Measurements from ENCODE around the gene RERE.

The RERE gene

DNA sequence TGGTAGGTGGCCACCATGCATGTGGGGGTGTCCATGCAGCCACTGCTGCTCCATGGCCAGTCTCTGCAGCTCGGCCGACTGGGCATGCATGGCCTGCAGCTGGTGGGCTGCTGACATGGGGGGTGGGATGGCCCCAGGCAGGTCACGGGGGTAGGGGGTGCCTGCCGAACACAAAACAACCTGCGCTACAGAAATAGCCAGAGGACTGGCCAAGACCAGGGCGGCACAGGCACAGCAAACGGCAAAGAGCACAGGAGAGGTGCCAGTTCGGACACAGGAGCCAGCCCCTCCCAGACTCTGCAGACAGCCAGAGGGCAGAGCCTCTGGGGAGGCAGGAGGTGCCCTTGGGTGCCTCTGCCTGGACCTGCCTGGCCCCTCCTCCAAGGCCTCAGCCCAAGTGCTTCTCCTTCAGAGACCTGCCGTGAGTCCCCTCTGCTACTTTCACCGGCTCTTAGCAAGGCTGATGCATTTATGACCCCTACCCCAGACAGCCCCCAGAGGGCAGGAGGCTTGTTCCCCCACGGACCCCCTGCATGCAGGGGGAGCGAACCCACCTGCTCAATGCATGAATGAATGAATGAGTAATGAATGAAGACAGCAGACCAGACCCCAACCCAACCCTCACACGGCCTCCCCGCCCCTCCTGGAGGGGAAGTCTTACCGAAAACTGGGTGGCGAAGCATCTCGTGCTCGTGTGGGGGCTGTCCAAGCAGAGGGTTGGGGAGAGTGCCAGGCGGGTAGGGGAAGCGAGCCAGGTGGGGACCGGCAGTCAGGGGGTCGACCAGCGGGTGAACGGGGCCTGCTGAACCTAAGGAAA lies 461.8 kb downstream of the RERE start:
- no peak for DNase-seq

DNA sequence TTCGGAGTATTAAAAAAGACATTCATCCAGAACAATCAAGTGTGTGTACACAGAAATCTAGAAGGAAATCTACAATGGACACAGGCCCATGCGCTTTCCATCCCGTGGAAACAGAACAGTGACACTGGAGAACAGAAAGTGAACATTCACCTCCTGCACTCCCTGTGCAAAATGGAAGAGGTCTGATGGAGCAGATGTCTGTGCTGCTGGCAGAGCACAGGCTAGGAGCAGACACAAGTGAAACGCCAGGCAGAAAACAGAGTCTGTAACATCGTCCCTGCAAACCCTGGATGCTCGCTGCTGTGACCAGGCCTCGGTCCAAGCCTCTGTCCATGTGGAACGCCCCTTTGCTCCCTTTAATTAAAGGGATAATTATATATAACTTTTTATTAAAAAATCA lies 463.4 kb downstream of the RERE start:
- no peak for DNase-seq

DNA sequence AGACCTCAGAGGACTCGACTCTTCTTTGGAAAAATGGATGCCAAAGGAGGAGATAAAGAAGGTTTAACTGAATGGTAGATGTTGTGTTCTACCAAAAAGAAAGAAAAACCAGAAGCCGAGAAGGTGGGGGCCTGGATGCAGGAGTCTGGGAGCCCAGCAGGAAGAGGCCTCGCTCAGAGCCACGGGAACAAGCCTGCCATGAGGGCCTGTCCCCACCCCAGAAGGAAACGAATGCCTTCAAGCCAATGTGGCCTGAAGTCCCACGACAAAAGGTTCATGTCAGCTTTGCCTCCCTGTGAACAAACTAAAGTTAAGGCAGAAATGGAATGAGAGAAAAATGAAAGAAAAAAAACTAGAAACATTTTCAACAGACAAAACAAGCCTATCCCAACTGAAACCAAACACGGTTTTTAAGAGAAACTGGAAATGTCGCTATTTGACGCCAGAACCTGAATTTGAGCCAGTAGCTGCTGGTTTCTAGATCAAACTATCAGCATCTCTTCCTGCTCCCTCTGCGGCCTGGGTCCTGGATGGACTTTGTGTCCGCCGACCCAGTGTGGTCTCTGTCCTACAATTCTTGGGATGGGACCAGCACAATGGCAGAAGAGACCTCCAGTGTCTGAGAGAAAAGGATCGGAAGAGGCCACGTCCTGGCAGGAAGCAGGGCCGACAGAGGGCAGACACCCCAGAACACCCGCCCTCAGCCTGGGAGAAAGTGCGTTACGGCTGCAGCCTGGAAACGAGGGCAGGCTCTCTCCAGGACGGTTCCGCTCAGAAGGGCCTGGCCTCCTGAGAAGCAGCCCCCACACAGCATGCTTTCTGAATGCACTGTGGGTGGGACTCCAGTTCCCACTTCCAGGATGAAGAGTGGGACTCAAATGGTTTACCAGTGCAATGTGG lies 464.3 kb downstream of the RERE start:
- DNase-seq, result no peak

DNA sequence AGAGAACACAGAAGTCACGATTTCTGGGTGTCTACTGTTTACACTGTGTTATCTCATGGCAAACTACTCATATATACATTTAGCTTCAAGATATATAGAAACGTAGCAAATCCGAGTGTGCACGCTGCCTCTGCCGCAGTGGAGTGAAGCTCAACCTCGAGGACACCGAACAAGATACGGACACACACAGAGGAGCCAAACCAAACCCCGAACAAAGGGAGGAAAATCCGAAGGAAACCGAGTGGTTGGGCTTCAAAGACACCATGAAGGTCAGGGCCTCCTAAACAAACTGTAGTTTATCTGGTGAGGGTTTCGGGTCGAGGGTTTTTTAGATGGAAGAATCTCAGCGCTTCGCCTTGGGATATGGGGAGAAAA lies 465.0 kb downstream of the RERE start:
- no peak for DNase-seq

DNA sequence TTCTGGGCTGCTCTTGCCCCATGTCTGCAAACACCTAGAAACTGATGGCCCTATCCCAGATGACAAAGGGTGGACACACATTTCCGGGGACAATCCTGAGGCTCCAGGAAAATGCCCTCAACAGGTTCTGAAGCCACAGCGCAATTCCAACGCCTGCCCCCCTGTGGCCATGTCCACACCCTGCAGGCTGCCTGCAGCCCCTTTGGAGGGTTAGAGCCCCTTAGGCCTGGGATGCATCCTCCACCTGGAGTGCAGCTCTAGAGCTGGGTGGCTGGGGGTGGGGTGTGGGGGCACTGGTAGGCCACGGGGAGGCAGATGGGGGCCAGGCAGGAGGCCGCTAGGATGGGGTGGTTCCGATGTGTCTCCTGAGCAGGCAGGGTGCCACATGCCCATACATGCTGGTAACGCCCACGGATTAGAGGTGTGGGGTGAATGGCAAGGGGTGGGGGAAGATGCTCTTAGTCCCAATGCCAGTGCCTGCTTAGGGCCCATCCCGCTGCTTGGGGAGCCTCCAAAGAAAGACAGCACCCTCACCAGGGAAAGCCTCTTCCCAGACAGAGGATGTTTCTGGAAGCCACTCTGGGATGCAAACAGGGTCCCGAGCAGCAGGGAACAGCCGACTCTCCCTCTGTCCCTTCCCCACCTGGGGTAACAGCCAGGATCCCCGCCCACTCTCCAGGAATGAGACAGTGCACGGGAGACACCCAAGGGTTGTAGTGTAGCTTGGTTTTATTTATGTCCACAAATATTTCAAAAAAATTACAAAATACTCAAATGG lies 465.6 kb downstream of the RERE start:
- DNase-seq, result no peak

DNA sequence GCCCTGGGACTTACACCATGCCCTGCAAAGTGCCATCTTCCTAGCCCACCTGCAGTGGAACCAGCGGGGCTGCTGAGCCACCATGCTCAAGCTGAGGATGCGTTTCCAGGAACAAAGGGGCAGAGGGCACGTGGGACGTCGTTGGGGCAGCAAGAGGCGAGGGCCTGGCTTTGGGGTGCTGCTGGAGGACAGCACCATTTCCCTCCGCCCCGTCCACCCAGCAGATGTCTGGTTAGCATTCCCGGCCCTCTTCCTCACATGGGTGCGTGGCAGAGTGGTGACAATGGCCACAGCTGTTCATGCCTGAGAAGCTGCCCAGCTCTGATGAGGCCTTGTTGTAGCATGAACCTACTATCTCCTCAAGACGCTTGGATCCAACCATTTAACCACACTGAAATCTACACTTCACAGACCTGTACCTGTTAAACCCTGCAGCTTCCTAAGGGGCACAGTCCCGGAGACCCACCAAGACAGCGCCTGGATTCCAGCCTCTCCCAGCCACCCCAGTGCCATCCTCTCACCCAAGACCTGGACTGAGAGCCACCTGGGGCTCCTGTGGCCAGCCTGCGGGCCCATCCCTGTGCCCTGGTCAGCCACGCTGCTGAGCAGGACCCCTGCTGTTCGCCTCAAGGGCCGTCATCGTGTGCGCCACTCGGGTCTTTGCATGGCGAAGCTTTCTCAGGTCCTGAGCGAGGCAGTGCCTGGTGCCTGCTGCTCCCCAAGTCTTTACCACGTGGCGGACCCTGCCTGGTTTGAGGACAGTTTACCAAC lies 466.3 kb downstream of the RERE start:
- DNase-seq, result no peak

DNA sequence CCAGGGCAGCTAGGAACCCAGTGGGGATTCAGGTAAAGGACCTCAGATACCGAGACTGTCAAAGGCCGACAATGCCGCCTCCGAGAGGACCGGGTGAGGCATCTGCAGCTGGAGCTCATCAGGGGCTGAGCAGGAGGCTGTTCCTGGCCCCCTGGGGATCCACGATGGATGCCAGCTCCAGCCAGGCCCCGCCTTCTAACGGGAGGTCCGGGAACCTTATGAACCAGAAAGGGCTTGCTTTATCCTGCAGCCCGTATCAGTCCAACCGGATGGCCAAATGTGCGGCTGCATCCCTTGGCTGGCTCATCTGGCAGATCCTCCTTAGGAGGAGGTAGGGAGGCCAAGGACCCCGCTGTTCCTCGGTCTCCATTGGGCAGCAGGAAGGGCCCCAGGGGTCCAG lies 467.5 kb downstream of the RERE start:
- DNase-seq, result no peak

DNA sequence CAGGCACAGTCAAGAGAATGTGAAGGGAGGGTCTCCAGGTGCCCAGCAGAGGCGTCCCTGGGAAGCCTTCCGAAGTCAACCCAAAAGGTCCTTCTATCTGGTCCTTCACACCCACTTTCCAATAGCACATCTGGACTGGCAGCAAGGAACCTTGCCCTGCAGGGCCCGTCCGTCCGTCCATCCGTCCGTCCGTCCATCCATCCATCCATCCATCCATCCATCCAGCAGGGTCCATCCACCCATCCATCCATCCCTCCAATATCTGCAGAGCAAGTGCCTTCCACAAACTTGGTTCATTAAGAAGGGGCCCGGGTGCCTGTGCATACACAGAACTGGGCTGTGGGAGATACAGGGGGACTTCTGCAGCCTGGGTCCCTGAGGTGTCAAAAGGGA lies 468.0 kb downstream of the RERE start:
- no peak for DNase-seq

DNA sequence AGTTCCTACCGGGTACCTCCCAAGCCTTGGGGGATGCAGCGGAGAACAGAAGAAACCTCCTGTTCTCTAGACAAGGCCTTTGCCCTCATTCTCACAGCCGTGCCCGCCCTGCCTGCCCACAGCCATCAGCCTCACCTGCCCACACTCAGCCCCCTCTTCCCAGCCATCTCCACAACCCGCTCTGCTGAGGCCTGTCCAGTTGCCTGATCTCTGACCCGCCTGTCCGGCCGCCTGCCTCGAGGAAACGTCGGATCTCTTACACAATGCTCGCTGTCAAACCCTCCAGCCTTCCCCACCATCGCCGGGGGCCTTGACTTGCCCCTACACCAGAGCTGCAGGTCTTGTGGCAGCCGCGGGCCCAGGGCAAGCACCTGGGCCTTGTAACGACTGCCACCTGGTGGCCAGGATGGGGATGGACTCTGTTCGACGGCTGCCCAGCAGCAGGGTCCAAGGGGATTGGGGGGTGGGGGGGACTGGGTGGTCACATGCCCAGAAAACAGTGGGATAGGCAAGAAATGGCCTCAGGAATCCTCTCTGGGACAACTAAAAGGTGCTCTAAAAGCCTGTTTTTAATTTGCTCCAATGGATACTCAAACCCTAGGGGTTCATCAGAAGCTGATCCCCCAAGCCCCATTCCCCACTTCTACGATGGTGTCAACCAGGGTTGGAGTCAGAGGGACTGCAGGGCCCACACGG lies 468.5 kb downstream of the RERE start:
- DNase-seq, result peak; percentile 38

DNA sequence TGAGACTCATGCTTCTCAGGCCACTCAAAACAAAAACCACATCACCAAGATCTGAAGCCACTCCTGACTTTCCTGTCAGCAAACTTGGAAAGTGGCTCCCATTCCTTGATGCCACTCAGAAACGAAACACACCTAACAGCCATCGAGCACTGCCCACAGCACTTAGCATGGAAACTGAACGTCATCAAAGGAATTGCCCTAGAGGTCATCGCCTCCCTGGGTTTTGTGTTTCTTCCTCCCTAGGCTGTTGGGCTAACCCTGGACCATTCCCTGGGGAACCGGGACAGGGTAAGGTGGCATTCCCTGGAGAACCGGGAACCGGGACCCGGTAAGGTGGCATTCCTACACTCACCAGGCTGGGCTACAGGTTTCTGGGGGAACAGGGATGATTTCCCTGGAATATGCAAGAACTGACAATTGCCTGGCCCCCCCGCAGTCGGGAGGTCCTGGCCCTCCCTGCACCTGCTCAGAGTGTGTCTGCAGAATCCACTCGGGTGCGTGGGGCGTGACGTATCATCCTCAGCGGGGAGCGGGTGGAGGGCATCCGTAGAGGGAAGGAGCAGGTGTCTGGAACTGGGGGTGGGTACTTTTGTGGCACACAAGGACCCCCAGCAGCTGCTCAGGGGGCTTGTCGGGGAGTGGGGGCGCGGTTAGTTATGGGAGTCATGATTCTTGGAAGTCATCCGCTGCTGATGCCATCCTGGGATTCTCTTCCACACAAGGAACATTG lies 469.2 kb downstream of the RERE start:
- no peak for DNase-seq

DNA sequence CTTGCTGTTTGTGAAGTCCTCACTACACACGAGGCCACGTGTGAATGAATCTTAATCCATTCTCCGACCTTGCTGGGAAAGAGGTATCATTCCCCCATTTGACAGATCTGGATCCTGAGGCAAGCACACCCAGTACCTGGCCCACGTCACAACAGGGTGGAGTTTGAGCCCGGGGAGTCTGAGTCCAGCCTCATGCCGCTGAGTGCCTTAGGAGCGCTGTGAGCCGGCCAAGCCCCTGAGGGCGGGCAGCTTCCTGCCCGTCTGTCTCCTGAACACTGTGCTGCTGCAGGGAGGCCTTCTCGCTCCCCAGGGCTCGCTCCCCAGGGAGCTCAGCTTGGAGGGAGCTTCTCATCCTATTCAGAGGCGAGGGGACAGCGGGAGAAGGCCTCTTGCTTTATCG lies 469.8 kb downstream of the RERE start:
- DNase-seq, result peak; percentile 6

DNA sequence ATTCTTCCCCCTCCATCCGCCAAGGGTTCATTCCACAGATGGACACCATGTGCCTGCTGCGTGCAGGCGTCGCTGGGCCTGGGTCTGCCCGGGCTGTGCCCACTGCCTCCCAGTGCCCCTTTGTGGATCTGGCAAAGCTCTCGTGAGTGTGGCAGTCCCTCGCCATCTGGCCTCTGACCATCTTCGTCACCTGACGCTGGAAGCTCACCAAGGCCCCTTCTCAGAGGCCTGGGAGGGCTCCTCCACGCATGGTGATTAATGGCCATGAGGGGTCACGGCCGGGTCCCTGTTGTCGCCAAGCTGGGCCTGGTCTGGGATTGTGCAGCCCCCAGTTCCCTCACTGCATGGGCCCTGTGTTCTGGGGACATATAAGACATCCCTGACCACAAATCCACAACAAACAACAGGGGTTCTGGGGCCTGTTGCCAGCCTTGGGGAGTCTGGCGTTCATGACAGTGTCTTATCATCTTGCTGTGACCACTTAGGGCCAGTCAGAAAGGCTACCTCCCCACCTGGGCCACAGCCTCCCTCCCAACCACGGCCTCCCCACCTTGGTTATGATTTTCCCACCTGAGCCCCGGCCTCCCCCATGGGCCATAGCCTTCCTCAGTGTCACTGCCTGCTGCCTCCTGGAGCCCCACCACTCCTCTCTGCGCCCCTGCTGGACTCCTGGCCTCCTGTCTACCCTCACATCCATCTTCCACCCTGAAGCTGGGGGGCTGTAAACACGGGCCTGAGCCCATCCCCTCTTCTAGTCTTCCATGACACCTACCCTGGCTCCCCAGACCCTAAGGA lies 471.6 kb downstream of the RERE start:
- no peak for DNase-seq

DNA sequence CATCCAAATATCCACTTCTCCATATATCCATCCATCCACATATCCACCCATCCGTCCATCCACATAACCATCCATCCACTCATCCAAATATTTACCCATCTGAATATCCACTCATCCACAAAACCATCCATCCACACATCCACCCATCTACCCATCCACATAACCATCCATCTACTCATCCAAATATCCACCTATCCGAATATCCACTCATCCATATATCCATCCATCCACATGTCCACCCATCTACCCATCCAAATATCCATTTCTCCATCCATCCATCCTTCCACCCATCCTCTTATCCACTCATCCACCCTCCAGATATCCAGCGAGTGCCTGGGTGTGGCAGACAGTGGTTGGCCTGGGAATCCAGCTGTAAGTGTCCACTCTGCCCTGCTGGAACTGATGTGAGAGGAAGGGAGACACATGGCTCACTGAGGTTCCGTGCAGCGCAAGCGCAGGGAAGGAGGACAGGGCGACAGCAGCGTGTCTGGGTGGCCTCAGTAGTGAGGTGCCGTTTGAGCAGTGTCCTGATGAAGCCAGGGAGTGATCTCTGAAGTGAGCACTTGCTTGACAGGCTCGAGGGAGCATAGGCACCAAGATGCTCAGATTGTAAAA lies 472.4 kb downstream of the RERE start:
- DNase-seq, result no peak

DNA sequence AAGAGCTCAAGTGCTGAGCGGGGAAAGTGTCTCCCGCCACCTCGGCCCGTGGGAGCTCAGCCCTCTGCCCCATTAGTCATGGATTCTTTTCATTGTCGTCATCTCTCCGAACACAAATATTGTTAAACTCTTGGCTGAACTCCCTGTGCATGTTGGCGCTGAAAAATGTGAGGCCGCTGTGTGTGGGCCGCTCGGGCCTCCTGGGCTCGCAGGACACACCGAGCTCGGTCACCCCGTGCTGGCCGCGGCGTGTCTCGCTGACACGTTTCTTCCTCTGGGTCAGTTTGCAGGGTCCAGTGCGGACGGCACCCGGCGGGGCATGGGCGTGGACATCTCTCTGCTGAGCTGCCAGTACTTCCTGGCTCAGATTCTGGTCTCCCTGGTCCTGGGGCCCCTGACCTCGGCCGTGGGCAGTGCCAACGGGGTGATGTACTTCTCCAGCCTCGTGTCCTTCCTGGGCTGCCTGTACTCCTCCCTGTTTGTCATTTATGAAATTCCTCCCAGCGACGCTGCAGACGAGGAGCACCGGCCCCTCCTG lies 473.9 kb downstream of the RERE start:
- no peak for DNase-seq

DNA sequence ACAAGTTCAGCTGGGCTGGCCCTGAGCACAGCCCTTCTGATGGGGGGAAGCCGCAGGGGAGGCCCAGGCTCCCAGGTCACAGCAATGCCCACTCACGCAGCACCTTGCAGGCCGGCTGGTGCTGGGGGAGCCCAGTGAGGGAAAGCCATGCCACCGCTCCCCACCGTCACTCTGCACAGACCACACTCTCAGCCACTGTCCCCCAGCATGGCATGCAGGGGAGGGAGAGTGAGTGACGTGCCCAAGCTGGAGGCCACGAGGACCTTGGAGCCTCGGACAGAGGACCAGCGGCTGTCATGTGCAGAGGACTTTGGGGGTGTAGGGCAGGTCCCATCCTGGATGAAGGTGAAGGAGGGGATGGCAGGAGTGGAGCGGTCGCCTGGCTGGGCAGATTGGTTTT lies 474.4 kb downstream of the RERE start:
- DNase-seq, result no peak

DNA sequence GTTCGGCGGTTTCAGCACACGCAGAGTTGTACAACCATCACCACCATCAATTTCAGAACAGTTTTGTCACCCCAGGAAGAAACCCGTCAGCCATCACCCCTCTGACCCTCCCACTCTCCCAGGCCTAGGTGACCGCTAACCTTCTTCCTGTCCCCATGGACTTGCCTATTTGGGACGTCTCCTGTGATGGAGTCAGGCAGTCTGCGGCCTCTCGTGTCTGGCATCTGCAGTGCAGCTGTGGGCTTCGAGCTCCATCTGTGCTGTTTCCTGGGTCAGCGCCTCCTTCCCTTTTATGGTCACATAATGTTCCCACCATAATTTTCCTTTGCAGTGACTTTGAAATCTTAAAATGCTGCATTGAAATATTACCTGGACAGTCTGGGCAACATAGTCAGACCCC lies 475.1 kb downstream of the RERE start:
- DNase-seq, result no peak

DNA sequence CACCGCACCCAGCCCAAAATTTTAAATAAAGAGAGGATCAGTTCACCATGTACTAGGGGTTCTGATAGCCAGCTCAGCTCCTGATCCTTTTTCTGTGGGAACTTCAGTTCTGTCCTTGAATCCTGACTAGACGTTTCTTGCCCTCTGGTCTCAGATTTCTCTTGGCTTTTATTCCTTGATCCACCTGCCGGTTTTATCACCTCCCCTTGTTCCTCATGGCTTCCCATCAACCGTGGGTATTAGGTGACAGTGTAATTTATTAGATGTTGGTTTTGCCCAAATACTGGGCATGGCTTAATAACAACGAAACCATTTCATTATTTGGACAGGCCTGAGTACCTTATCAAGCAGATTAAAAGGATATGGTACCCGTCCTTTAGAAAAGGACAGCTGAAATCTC lies 477.0 kb downstream of the RERE start:
- DNase-seq, result no peak

DNA sequence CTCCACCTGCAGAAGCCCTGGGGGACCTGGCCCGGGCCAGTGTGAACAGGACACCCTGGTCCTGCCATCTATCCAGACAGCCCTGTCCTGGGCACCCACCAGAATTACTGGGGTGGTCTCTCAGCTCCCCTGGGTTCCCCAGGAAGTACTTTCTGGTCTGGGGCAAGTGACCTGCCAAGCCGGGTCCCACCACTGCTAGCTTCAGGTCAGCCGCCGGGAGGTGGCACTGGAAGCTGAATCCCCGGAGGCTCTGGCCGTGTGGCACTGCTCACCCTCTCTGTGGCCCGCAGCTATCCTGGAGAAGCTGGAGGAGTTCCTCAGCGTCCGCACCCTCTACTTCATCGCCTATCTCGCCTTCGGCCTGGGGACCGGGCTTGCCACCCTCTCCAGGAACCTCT lies 478.2 kb downstream of the RERE start:
- DNase-seq, result no peak

DNA sequence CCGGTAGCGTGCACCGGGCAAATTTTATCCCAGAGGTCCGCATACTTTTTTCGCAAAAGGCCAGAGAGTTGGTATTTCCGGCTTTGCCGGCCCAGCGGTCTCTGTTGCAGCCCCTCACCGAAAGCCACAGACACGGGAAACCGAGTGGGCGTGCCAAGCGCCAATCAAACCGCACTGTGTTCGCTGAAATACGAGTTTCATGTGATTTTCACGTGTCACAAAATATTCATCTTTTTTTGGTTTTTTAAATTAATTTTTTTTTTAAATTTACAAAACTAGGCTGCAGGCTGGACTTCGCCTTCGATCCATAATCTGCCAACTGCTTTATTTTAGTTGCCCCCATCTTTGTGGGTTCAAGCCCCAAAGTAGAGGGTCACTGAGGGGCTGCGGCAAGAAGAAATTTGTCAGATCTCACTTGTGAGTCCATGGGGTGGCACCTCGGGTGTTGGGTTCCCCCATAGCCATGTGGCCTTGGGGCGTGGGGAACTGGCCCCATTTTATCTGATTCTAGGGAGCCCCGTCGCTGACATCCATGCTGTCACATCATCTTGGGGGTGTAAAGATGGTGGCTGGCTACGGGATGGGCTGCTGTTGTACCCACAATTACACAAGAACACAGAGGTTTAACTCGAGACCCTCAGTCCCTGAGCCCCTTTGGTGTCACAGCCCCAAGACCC lies 478.8 kb downstream of the RERE start:
- DNase-seq, result no peak
